WTC11 (cell line): ENCODE results near the gene SELENOW. TPM values are rescaled to one million over a fixed set of nuclear protein-coding genes. Genes with fewer than 3 reads are reported as not detected.

Experiments used
- ATAC-seq: fragments of 200-7000 bp; cut with Tn5 transposase; 2 replicates; pipeline ENCODE4 v1.10.0; 2021; ENCODE audit warnings: mild to moderate bottlenecking, moderate library complexity
- CTCF ChIA-PET: fragments of 300-600 bp; sonication (Branson Sonifier 250); formaldehyde crosslinking; loops from one replicate; lab custom pipeline; 2021; ENCODE audit warnings: antibody characterized with exemption; lab: Charles Lee
- POLR2A ChIA-PET: fragments of 350-600 bp; sonication (Branson Sonifier 250); formaldehyde crosslinking; loops from one replicate; lab custom pipeline; 2021; ENCODE audit warnings: antibody characterized with exemption; lab: Charles Lee
- DNase-seq: peaks from one replicate; pipeline ENCODE4 v3.0.0; 2021; ENCODE audit warnings: low spot score
- H3K27ac Mint-ChIP-seq: 2 replicates; pipeline ENCODE4 v1.8.0; 2021; ENCODE audit warnings: mixed read lengths
- H3K27me3 Mint-ChIP-seq: 2 replicates; pipeline ENCODE4 v1.8.0; 2021; ENCODE audit warnings: low read depth, mild to moderate bottlenecking, moderate library complexity, mixed read lengths
- H3K36me3 Mint-ChIP-seq: 2 replicates; pipeline ENCODE4 v1.8.0; 2021; ENCODE audit warnings: mixed read lengths
- H3K4me1 Mint-ChIP-seq: 2 replicates; pipeline ENCODE4 v1.8.0; 2022; ENCODE audit warnings: mixed read lengths
- H3K4me3 Mint-ChIP-seq: 2 replicates; pipeline ENCODE4 v1.8.0; 2021; ENCODE audit warnings: mild to moderate bottlenecking, moderate library complexity, mixed read lengths
- H3K9me3 Mint-ChIP-seq: 2 replicates; pipeline ENCODE4 v1.8.0; 2021; ENCODE audit warnings: mixed read lengths
- ERG ChIP-seq: fragments of 250-450 bp; sonication (Bioruptor Pico); IDR thresholded peaks from 2 replicates; pipeline ENCODE4 v1.8.0; 2021; ENCODE audit warnings: mild to moderate bottlenecking
- GTF2I ChIP-seq: fragments of 250-450 bp; sonication (Bioruptor Pico); conservative IDR thresholded peaks from 2 replicates; pipeline ENCODE4 v1.4.0; 2021; ENCODE audit warnings: mild to moderate bottlenecking
- JUN ChIP-seq: sonication (generic); formaldehyde crosslinking; IDR thresholded peaks from 2 replicates; pipeline ENCODE4 v1.8.0; 2023; ENCODE audit warnings: mild to moderate bottlenecking, missing genetic modification reagents
- NFATC4 ChIP-seq: fragments of 250-450 bp; sonication (Bioruptor Pico); IDR thresholded peaks from 2 replicates; pipeline ENCODE4 v1.9.0; 2021; ENCODE audit warnings: mild to moderate bottlenecking
- PRRX2 ChIP-seq: fragments of 250-450 bp; sonication (Bioruptor Pico); IDR thresholded peaks from 2 replicates; pipeline ENCODE4 v1.8.0; 2021; ENCODE audit warnings: mild to moderate bottlenecking
- RORB ChIP-seq: fragments of 250-450 bp; sonication (Bioruptor Pico); IDR thresholded peaks from 2 replicates; pipeline ENCODE4 v1.9.0; 2021; ENCODE audit warnings: mild to moderate bottlenecking
- ZNF671 ChIP-seq: fragments of 250-450 bp; sonication (Bioruptor Pico); IDR thresholded peaks from 2 replicates; pipeline ENCODE4 v1.8.0; 2021; ENCODE audit warnings: mild to moderate bottlenecking
- total RNA-seq: library from RNA; stranded (reverse); gene quantifications from 3 replicates; pipeline ENCODE4 v1.2.3, GENCODE V29; 2021
- TF ChIP-seq, protein P1 (sequence below): fragments of 200-600 bp; IDR thresholded peaks from 2 replicates; pipeline ENCODE4 v1.8.0; 2022; ENCODE audit warnings: antibody characterized with exemption
- TF ChIP-seq, protein P2 (sequence below): sonication (generic); formaldehyde crosslinking; IDR thresholded peaks from 2 replicates; pipeline ENCODE4 v1.8.0; 2022; ENCODE audit warnings: mild to moderate bottlenecking, missing genetic modification reagents
- TF ChIP-seq, protein P3 (sequence below): fragments of 250-450 bp; sonication (Bioruptor Pico); IDR thresholded peaks from 2 replicates; pipeline ENCODE4 v2.1.2; 2022; ENCODE audit warnings: mild to moderate bottlenecking, moderate library complexity
- TF ChIP-seq, protein P4 (sequence below): sonication (generic); formaldehyde crosslinking; IDR thresholded peaks from 2 replicates; pipeline ENCODE4 v1.8.1; 2023; ENCODE audit warnings: mild to moderate bottlenecking, missing genetic modification reagents, moderate library complexity
- TF ChIP-seq, protein P5 (sequence below): sonication (generic); formaldehyde crosslinking; IDR thresholded peaks from 2 replicates; pipeline ENCODE4 v1.8.1; 2022; ENCODE audit warnings: low read depth, mild to moderate bottlenecking, moderate library complexity, missing genetic modification reagents, borderline replicate concordance
- TF ChIP-seq, protein P6 (sequence below): sonication (generic); formaldehyde crosslinking; IDR thresholded peaks from 2 replicates; pipeline ENCODE4 v1.8.0; 2023; ENCODE audit warnings: missing genetic modification reagents, mild to moderate bottlenecking, borderline replicate concordance

SELENOW gene
- total RNA-seq, 1 experiment from 2014 or later, result 391 TPM

- no peak for DNase-seq
- H3K4me1 Mint-ChIP-seq, result no peaks in the 10 kb centered on the region
Observed at GRCh38 chr19:47755762-47756626, 22.5 kb upstream of the SELENOW start.

GRCh38 chr19:47756627-47756929 lies 21.9 kb upstream of the SELENOW start:
- POLR2A ChIA-PET, result interaction anchor here (0.6 kb wide), 1 partner anchor 32 kb away, joined by 3 read pairs; no protein-coding TSS in a partner anchor
- DNase-seq (no peak), ATAC-seq (no peak)
- peaks cover 60% of the 10 kb centered on the region for H3K36me3 Mint-ChIP-seq
- CTCF ChIA-PET, result interaction anchor here (1.9 to 4.8 kb wide), 2 partner anchors 9 to 44 kb away, joined by 9 to 26 read pairs; no protein-coding TSS in a partner anchor
- no peak overlapping the region for H3K27ac Mint-ChIP-seq
- peaks cover 4% of the 10 kb centered on the region for H3K9me3 Mint-ChIP-seq
- TF ChIP-seq ERG, result no peak
- TF ChIP-seq ZNF671 (CRISPR knock-in tag), result no peak
- TF ChIP-seq PRRX2 (CRISPR knock-in tag), result no peak
- TF ChIP-seq NFATC4 (CRISPR knock-in tag), result no peak
- TF ChIP-seq, all 79 proteins: peak for 0
- Mint-ChIP-seq H3K4me3 (no peak overlapping the region), H3K27me3 (no peaks in the 10 kb centered on the region), H3K4me1 (no peaks in the 10 kb centered on the region)

More at GRCh38 chr19:47755762-47756626, 22.5 kb upstream of the SELENOW start:
- CTCF ChIA-PET, result interaction anchor here (1.1 to 4.8 kb wide), 3 partner anchors 10 to 43 kb away, joined by 3 to 26 read pairs (median 9); no protein-coding TSS in a partner anchor
- no peak for TF ChIP-seq JUN
- TF ChIP-seq, protein P1, sequence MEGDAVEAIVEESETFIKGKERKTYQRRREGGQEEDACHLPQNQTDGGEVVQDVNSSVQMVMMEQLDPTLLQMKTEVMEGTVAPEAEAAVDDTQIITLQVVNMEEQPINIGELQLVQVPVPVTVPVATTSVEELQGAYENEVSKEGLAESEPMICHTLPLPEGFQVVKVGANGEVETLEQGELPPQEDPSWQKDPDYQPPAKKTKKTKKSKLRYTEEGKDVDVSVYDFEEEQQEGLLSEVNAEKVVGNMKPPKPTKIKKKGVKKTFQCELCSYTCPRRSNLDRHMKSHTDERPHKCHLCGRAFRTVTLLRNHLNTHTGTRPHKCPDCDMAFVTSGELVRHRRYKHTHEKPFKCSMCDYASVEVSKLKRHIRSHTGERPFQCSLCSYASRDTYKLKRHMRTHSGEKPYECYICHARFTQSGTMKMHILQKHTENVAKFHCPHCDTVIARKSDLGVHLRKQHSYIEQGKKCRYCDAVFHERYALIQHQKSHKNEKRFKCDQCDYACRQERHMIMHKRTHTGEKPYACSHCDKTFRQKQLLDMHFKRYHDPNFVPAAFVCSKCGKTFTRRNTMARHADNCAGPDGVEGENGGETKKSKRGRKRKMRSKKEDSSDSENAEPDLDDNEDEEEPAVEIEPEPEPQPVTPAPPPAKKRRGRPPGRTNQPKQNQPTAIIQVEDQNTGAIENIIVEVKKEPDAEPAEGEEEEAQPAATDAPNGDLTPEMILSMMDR, result no peak
- TF ChIP-seq, protein P2, sequence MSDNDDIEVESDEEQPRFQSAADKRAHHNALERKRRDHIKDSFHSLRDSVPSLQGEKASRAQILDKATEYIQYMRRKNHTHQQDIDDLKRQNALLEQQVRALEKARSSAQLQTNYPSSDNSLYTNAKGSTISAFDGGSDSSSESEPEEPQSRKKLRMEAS (CRISPR knock-in tag), result no peak
- TF ChIP-seq, protein P3, sequence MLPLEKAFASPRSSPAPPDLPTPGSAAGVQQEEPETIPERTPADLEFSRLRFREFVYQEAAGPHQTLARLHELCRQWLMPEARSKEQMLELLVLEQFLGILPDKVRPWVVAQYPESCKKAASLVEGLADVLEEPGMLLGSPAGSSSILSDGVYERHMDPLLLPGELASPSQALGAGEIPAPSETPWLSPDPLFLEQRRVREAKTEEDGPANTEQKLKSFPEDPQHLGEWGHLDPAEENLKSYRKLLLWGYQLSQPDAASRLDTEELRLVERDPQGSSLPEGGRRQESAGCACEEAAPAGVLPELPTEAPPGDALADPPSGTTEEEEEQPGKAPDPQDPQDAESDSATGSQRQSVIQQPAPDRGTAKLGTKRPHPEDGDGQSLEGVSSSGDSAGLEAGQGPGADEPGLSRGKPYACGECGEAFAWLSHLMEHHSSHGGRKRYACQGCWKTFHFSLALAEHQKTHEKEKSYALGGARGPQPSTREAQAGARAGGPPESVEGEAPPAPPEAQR, result no peak
- no peak for TF ChIP-seq RORB
- TF ChIP-seq ERG, result no peak
- TF ChIP-seq, protein P4, sequence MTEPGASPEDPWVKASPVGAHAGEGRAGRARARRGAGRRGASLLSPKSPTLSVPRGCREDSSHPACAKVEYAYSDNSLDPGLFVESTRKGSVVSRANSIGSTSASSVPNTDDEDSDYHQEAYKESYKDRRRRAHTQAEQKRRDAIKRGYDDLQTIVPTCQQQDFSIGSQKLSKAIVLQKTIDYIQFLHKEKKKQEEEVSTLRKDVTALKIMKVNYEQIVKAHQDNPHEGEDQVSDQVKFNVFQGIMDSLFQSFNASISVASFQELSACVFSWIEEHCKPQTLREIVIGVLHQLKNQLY (CRISPR knock-in tag), result no peak
- TF ChIP-seq, all 79 proteins: peak for 0
- Mint-ChIP-seq H3K4me3 (no peak overlapping the region), H3K9me3 (peaks cover 4% of the 10 kb centered on the region), H3K36me3 (peaks cover 66% of the 10 kb centered on the region), H3K27me3 (no peaks in the 10 kb centered on the region), H3K27ac (no peak overlapping the region)
- no peak for ATAC-seq
- POLR2A ChIA-PET, result no interaction called here

DNA sequence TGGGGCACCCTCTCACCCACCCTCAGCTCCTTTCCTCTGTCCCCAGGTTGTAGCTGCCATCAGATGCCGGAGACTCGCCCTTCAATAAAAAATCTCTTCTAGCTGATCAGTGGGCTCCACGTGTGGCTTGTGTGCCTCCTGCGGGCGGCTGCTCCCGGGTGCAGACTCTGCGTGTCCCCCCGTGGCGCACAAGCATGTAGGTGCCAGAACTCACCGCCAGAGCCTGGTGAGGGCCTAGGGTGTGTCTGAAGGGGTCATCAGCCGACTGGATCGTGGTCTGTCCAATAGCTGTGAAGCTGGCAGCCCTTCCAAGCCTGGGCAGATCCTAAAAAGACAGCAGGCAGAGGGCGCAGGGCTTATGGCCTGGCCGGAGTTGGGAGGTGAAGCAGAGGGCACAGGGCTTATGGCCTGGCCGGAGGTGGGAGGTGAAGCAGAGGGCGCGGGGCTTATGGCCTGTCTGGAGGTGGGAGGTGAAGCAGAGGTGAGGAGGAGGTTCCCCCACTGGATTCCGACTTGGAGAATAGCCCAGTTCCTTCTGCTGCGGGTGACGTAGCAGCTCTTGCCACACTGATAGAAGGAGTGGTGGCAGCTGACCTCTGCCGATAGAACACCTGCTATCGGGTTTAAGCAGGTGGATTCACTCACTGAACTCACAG lies 21.4 kb upstream of the SELENOW start:
- H3K27me3 Mint-ChIP-seq, result no peaks in the 10 kb centered on the region
- H3K36me3 Mint-ChIP-seq, result peaks cover 57% of the 10 kb centered on the region
- TF ChIP-seq GTF2I (CRISPR knock-in tag), result no peak
- TF ChIP-seq, protein P5, sequence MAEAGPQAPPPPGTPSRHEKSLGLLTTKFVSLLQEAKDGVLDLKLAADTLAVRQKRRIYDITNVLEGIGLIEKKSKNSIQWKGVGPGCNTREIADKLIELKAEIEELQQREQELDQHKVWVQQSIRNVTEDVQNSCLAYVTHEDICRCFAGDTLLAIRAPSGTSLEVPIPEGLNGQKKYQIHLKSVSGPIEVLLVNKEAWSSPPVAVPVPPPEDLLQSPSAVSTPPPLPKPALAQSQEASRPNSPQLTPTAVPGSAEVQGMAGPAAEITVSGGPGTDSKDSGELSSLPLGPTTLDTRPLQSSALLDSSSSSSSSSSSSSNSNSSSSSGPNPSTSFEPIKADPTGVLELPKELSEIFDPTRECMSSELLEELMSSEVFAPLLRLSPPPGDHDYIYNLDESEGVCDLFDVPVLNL (CRISPR knock-in tag), result no peak
- TF ChIP-seq, protein P4 (CRISPR knock-in tag), result no peak
- TF ChIP-seq, protein P6, sequence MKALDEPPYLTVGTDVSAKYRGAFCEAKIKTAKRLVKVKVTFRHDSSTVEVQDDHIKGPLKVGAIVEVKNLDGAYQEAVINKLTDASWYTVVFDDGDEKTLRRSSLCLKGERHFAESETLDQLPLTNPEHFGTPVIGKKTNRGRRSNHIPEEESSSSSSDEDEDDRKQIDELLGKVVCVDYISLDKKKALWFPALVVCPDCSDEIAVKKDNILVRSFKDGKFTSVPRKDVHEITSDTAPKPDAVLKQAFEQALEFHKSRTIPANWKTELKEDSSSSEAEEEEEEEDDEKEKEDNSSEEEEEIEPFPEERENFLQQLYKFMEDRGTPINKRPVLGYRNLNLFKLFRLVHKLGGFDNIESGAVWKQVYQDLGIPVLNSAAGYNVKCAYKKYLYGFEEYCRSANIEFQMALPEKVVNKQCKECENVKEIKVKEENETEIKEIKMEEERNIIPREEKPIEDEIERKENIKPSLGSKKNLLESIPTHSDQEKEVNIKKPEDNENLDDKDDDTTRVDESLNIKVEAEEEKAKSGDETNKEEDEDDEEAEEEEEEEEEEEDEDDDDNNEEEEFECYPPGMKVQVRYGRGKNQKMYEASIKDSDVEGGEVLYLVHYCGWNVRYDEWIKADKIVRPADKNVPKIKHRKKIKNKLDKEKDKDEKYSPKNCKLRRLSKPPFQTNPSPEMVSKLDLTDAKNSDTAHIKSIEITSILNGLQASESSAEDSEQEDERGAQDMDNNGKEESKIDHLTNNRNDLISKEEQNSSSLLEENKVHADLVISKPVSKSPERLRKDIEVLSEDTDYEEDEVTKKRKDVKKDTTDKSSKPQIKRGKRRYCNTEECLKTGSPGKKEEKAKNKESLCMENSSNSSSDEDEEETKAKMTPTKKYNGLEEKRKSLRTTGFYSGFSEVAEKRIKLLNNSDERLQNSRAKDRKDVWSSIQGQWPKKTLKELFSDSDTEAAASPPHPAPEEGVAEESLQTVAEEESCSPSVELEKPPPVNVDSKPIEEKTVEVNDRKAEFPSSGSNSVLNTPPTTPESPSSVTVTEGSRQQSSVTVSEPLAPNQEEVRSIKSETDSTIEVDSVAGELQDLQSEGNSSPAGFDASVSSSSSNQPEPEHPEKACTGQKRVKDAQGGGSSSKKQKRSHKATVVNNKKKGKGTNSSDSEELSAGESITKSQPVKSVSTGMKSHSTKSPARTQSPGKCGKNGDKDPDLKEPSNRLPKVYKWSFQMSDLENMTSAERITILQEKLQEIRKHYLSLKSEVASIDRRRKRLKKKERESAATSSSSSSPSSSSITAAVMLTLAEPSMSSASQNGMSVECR, result no peak
- no peaks in the 10 kb centered on the region for H3K4me1 Mint-ChIP-seq
- ATAC-seq, result no peak
- no peak for DNase-seq
- ChIA-PET CTCF (interaction anchor here (1.9 to 4.8 kb wide), 2 partner anchors 9 to 44 kb away, joined by 9 to 26 read pairs; no protein-coding TSS in a partner anchor), POLR2A (interaction anchor here (0.6 kb wide), 1 partner anchor 32 kb away, joined by 3 read pairs; no protein-coding TSS in a partner anchor)
- no peak overlapping the region for H3K4me3 Mint-ChIP-seq
- peaks cover 4% of the 10 kb centered on the region for H3K9me3 Mint-ChIP-seq
- H3K27ac Mint-ChIP-seq, result no peak overlapping the region
